AML-193 (cell line): ENCODE measurements around the gene ELMO1.

Experiments used
- DNase-seq, 2 experiments: peaks; one replicate each; lab custom pipeline; 2025; lab: John Stamatoyannopoulos, UW

The ELMO1 gene

DNA sequence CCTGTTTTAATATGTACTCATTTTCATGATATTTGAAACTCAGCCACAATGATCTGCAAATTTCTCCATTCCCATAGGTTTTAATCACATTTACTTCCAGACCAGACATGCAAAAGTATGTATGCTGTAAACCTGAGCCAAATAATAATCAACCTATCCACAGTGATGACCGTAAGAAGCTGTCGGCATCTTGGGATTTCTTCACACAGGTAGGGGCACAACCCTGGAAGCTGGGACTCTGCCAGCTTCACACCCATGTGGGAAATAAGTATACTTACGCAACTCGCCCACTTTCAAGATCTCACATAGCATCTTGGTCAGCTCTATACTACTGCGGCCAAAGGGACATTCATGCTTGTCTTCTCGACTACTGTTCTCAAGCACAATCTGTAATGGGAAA, 352.3 kb downstream of the ELMO1 start:
- no peak for DNase-seq

DNA sequence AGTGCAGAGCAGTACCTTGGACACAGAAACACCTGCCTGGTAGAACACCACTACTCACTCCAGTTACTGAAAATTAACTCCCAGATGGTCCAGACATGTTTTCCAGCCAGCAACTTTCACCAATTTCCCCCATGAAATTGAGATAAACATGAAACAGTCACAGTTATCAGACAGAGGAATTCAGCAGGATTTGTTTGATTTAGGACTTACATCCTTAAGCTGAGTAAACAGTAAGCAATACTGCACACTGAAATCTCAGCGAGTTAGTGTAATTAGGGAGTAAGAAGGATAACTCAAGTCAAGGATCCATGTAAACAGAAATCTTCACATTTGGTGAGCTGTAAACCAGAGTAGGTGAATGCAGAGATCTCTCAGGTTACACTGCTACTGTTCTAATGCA, 353.5 kb downstream of the ELMO1 start:
- no peak for DNase-seq

GRCh38 chr7:37093257-37093656, 355.4 kb downstream of the ELMO1 start:
- no peak for DNase-seq

GRCh38 chr7:37092548-37092947, 356.1 kb downstream of the ELMO1 start:
- no peak for DNase-seq

DNA sequence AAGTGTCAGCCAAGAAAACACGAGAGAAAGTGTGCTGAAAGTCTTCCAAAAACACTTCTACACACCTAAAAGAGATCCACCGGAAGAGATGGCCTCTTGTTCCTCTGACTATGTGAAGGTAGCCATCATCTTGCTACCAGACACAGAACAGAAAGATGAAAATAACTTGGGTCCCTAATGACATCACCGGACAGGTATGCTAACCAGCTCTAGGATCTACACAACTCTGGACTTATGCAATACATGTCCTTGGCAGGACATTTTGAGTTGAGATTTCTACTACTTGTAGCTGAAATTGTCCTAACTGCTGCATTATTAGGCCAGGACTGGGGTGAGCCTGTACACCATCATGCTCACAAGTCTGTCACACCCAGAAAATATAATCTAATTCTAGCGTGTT, 358.7 kb downstream of the ELMO1 start:
- DNase-seq = no peak

GRCh38 chr7:37085600-37085999, 363.1 kb downstream of the ELMO1 start:
- no peak for DNase-seq

DNA sequence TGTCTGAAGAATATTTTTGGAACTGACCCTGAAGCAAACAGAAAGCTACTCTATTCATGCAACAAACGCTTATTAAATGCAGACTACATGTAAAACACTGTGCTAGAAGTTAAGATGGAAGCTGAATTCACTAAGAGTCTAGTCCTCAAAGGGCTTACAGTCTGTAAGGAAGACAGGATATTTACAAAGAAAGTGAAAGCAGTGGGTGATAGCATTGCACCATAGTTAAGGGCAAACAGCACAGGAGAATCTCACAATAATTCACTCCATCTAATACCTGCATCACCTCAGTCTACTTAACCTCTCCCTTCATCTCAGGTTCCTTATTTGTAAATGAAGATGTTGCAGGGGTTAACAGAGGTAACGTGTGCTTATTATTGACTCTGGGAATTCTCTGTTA, 364.4 kb downstream of the ELMO1 start:
- DNase-seq = no peak

- no peak for DNase-seq
These were observed 365.2 kb downstream of the ELMO1 start for GRCh38 chr7:37083311-37084096.

DNA sequence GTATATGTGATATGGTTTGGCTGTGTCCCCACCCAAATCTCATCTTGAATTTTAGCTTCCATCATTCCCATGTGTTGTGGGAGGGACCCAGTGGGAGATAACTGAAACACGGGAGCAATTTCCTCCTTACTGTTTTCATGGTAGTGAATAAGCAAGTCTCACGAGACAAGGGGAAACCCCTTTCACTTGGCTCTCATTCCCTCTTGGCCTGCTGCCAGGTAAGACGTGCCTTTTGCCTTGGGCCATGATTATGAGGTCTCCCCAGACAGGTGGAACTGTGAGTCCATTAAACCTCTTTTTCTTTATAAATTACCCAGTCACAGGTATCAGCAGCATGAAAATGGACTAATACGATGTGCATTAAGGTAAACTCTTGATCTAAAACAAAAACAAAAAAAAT, 367.2 kb downstream of the ELMO1 start:
- no peak for DNase-seq

GRCh38 chr7:37079420-37079819, 369.2 kb downstream of the ELMO1 start:
- DNase-seq = no peak

- no peak for DNase-seq
These were observed 372.0 kb downstream of the ELMO1 start for GRCh38 chr7:37076668-37077067.

- DNase-seq = no peak
These were observed 374.3 kb downstream of the ELMO1 start for GRCh38 chr7:37074370-37074769.

DNA sequence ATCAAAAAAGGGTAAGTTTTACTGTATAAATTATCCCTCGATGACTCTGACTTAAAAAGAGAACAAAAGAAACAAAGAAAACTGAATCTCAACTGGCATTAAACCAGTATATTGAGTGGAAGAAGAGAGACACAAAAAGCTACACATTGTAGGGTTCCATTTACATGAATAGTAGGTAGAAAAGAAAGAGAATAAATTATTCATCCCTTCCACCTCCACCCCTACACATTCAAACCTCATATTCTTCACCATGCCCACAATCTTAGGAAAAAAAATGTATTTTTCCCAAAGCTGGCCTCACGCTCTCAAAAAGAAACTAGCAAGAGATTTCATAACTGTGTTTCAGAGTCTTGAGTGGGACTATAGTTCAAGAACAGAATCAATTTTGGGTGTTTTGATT, 377.5 kb downstream of the ELMO1 start:
- no peak for DNase-seq

- DNase-seq = no peak
These were observed 378.2 kb downstream of the ELMO1 start for GRCh38 chr7:37070471-37070870.

DNA sequence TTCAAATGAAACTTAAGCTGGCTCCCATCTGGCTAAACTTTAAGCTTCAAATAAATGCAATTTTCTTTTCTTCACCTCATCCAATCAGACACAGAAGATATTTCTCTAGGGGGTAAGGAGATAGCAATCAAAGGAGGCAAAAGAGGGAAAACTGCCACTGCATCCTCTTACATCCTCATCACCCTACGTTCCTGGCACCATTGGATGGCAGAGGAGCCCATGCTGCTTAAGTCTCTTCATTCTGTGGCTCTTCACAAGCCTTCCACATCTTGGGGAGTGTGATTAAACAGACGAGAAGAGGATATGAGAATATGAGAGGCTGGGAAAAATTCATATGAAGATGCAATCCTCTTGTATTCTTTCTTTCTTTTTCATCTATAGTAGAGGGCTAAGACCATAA, 378.6 kb downstream of the ELMO1 start:
- DNase-seq = no peak

DNA sequence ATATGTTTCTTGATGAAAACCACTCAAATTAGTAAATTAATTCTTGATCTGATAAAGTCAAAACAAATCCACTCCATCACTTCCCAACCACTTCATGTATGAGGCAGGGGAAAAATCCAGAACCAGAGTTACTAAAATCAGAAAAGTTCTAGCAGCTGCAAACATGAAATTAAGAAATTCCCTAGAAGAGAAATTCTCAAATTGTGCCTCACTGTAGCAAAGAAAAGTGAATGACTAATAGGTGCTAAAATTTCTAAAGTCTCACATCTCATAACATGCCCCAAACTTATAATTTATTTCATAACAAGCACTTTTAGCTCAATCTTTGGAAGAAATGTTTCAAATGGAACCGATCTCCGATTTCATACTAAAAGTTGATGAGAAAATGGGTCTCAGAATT, 379.3 kb downstream of the ELMO1 start:
- DNase-seq = no peak

GRCh38 chr7:37068902-37069301, 379.8 kb downstream of the ELMO1 start:
- DNase-seq = no peak

DNA sequence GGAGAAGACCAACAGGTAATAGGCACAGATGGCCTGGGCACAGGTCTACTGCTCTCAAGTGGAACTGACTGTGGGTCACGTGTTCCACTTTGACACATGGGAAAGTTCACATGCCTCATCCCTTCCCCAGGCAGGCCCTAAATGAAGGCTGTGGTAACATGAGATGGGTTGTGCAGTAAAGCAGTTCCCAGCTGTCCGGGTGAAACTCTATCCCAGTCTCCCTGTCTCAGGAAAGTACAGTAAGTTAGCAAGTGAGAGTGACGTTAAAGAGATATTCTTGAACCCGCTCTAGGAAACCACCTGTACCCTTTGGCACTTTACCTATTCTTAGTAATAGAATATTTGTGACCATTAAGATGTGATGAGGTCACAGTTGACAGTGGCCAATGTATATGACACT, 380.6 kb downstream of the ELMO1 start:
- DNase-seq = no peak

DNA sequence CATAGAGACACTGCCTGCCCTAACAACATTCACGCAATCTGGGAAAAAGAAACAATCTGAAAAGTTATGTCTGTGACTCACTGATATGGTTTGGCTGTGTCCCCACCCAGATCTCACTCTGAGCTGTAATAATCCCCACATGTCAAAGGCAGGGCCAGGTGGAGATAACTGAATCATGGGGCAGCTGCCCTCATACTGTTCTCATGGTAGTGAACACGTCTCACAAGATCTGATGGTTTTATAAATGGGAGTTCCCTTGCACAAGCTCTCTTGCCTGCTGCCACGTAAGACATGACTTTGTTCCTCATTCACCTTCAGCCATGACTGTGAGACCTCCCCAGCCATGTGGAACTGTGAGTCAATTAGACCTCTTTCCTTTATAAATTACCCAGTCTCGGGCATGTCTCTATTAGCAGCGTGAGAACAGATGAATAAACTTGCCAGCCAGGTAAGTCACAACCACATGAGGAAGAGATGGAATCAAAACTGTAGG, 382.8 kb downstream of the ELMO1 start:
- no peak for DNase-seq

- DNase-seq = no peak
These were observed 386.2 kb downstream of the ELMO1 start for GRCh38 chr7:37062560-37062859.

- DNase-seq = no peak
These were observed 386.7 kb downstream of the ELMO1 start for GRCh38 chr7:37061849-37062559.

- no peak for DNase-seq
These were observed 392.3 kb downstream of the ELMO1 start for GRCh38 chr7:37056234-37056912.

GRCh38 chr7:37054624-37055241, 393.9 kb downstream of the ELMO1 start:
- DNase-seq = no peak
